ENCODE data around the gene RGS2.

DNA sequence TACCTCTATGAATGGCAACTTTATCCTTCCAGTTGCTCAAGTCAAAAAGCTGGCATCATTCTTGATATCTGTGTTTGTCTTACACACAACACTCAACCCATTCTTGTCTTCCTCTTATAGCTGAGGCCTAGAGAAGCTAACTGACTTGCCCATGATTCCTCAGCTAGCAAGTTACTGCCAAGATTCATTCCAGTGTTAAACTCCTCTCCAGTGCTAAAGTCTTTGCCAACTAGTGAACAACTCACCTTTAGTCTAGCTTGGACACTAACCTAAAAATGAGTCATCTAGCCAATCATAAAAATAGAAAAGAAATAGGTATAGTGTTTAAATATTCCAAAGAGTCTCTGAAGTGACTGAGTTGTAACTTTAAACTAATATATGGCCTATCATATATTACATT, 45.6 kb upstream of the RGS2 start:
- TF ChIP-seq, protein P1, sequence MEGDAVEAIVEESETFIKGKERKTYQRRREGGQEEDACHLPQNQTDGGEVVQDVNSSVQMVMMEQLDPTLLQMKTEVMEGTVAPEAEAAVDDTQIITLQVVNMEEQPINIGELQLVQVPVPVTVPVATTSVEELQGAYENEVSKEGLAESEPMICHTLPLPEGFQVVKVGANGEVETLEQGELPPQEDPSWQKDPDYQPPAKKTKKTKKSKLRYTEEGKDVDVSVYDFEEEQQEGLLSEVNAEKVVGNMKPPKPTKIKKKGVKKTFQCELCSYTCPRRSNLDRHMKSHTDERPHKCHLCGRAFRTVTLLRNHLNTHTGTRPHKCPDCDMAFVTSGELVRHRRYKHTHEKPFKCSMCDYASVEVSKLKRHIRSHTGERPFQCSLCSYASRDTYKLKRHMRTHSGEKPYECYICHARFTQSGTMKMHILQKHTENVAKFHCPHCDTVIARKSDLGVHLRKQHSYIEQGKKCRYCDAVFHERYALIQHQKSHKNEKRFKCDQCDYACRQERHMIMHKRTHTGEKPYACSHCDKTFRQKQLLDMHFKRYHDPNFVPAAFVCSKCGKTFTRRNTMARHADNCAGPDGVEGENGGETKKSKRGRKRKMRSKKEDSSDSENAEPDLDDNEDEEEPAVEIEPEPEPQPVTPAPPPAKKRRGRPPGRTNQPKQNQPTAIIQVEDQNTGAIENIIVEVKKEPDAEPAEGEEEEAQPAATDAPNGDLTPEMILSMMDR (IDR thresholded peaks at IDR 0.05) = no peak
- no peak for TF ChIP-seq POLR2AphosphoS5 (IDR thresholded peaks at IDR 0.05; ENCODE audit: low read depth, low read length)
- TF ChIP-seq, protein P2, sequence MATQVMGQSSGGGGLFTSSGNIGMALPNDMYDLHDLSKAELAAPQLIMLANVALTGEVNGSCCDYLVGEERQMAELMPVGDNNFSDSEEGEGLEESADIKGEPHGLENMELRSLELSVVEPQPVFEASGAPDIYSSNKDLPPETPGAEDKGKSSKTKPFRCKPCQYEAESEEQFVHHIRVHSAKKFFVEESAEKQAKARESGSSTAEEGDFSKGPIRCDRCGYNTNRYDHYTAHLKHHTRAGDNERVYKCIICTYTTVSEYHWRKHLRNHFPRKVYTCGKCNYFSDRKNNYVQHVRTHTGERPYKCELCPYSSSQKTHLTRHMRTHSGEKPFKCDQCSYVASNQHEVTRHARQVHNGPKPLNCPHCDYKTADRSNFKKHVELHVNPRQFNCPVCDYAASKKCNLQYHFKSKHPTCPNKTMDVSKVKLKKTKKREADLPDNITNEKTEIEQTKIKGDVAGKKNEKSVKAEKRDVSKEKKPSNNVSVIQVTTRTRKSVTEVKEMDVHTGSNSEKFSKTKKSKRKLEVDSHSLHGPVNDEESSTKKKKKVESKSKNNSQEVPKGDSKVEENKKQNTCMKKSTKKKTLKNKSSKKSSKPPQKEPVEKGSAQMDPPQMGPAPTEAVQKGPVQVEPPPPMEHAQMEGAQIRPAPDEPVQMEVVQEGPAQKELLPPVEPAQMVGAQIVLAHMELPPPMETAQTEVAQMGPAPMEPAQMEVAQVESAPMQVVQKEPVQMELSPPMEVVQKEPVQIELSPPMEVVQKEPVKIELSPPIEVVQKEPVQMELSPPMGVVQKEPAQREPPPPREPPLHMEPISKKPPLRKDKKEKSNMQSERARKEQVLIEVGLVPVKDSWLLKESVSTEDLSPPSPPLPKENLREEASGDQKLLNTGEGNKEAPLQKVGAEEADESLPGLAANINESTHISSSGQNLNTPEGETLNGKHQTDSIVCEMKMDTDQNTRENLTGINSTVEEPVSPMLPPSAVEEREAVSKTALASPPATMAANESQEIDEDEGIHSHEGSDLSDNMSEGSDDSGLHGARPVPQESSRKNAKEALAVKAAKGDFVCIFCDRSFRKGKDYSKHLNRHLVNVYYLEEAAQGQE (IDR thresholded peaks at IDR 0.05; ENCODE audit: insufficient read depth in 1 of 2, low read depth in 2 of 2, low read length in 1 of 2) = no peak
